Liver (tissue), 9 donors: ENCODE measurements around the gene IFRD2. TPM values are rescaled to one million over a fixed set of nuclear protein-coding genes. Genes with fewer than 3 reads are reported as not detected.
A peak's percentile ranks its signal among the peaks of the same experiment; 100 is the strongest.

ENCODE experiments used
- DNase-seq: peaks from one replicate; pipeline ENCODE4 v3.0.0-alpha.2; 2017; ENCODE audit warnings: low spot score
- H3K27ac ChIP-seq, 2 donors: one replicate each; pipeline ENCODE4 v1.7.0; 2013; ENCODE audit warnings: inconsistent platforms in 2 of 2, low read length in 2 of 2, control low read depth in 1 of 2, low read depth in 1 of 2, mild to moderate bottlenecking in 1 of 2
- H3K27me3 ChIP-seq, 4 donors: one replicate each; pipeline versions ENCODE4 v1.6.1 to v1.7.0; 2013; ENCODE audit warnings: low read length in 3 of 4, inconsistent platforms in 1 of 4, mild to moderate bottlenecking in 1 of 4, moderate library complexity in 1 of 4; ENCODE audit not compliant: control insufficient read depth in 4 of 4, insufficient read depth in 4 of 4
- H3K36me3 ChIP-seq, 4 donors: one replicate each; pipeline versions ENCODE4 v1.6.1 to v1.7.0; 2013; ENCODE audit warnings: low read length in 3 of 4, mild to moderate bottlenecking in 3 of 4, low read depth in 1 of 4, moderate library complexity in 1 of 4; ENCODE audit not compliant: control insufficient read depth in 4 of 4, insufficient read depth in 3 of 4
- H3K4me1 ChIP-seq, 4 donors: one replicate each; pipeline versions ENCODE4 v1.6.1 to v1.7.0; 2013; ENCODE audit warnings: low read length in 3 of 4, mild to moderate bottlenecking in 3 of 4, moderate library complexity in 1 of 4; ENCODE audit not compliant: control insufficient read depth in 4 of 4, insufficient read depth in 4 of 4
- H3K4me3 ChIP-seq, 3 donors: one replicate each; pipeline versions ENCODE4 v1.6.1 to v1.7.0; 2013; ENCODE audit warnings: low read length in 3 of 3, control low read depth in 1 of 3, low read depth in 1 of 3, mild to moderate bottlenecking in 1 of 3
- H3K9ac ChIP-seq, 2 donors: one replicate each; pipeline ENCODE4 v1.7.0; 2013; ENCODE audit warnings: low read length in 2 of 2, mild to moderate bottlenecking in 2 of 2, moderate library complexity in 2 of 2, control low read depth in 1 of 2, low read depth in 1 of 2
- H3K9me3 ChIP-seq, 4 donors: one replicate each; pipeline versions ENCODE4 v1.6.1 to v1.7.0; 2013; ENCODE audit warnings: low read length in 3 of 4; ENCODE audit not compliant: control insufficient read depth in 4 of 4
- ATF3 ChIP-seq: IDR thresholded peaks from 2 replicates; pipeline ENCODE4 v1.6.1; 2016; ENCODE audit warnings: antibody characterized with exemption
- CTCF ChIP-seq: fragments of 150-350 bp; IDR thresholded peaks from 2 replicates; pipeline ENCODE4 v1.5.1; 2017; ENCODE audit warnings: improper control_type of control experiment, low read depth, low read length; ENCODE audit not compliant: missing input control
- EGR1 ChIP-seq, 2 donors: IDR thresholded peaks; 2 replicates each; pipeline ENCODE4 v1.6.1; 2016 to 2018; ENCODE audit warnings: antibody characterized with exemption in 2 of 2, low read depth in 2 of 2
- FOXA1 ChIP-seq: IDR thresholded peaks from 2 replicates; pipeline ENCODE4 v1.6.1; 2016; ENCODE audit warnings: antibody characterized with exemption
- FOXA2 ChIP-seq: IDR thresholded peaks from 2 replicates; pipeline ENCODE4 v1.6.1; 2016; ENCODE audit warnings: antibody characterized with exemption
- GABPA ChIP-seq, 2 donors: IDR thresholded peaks in 1 of 2; conservative IDR thresholded peaks in 1 of 2; 2 replicates each; pipeline ENCODE4 v1.6.1; 2016; ENCODE audit warnings: antibody characterized with exemption in 2 of 2, mild to moderate bottlenecking in 1 of 2, moderate library complexity in 1 of 2
- HNF4A ChIP-seq, 2 donors: conservative IDR thresholded peaks; 2 replicates each; pipeline ENCODE4 v1.6.1; 2016; ENCODE audit warnings: antibody characterized with exemption in 2 of 2, mild to moderate bottlenecking in 2 of 2
- HNF4G ChIP-seq: IDR thresholded peaks from 2 replicates; pipeline ENCODE4 v1.6.1; 2016; ENCODE audit warnings: antibody characterized with exemption
- JUND ChIP-seq, 2 donors: IDR thresholded peaks; 2 replicates each; pipeline ENCODE4 v1.6.1; 2016; ENCODE audit warnings: antibody characterized with exemption in 2 of 2
- MAX ChIP-seq: IDR thresholded peaks from 2 replicates; pipeline ENCODE4 v1.6.1; 2016; ENCODE audit warnings: antibody characterized with exemption
- NR2F2 ChIP-seq: IDR thresholded peaks from 2 replicates; pipeline ENCODE4 v1.6.1; 2016; ENCODE audit warnings: antibody characterized with exemption
- RAD21 ChIP-seq, 2 donors: IDR thresholded peaks; 2 replicates each; pipeline ENCODE4 v1.6.1; 2016; ENCODE audit warnings: antibody characterized with exemption in 2 of 2, mild to moderate bottlenecking in 2 of 2
- REST ChIP-seq: IDR thresholded peaks from 2 replicates; pipeline ENCODE4 v1.6.1; 2016; ENCODE audit warnings: antibody characterized with exemption, mild to moderate bottlenecking
- RXRA ChIP-seq, 2 donors: IDR thresholded peaks; 2 replicates each; pipeline ENCODE4 v1.6.1; 2017 to 2018; ENCODE audit warnings: antibody characterized with exemption in 2 of 2, mild to moderate bottlenecking in 1 of 2
- SP1 ChIP-seq: IDR thresholded peaks from 2 replicates; pipeline ENCODE4 v1.6.1; 2018; ENCODE audit warnings: antibody characterized with exemption, mild to moderate bottlenecking
- TAF1 ChIP-seq: conservative IDR thresholded peaks from 2 replicates; pipeline ENCODE4 v1.6.1; 2016; ENCODE audit warnings: antibody characterized with exemption, mild to moderate bottlenecking
- YY1 ChIP-seq: IDR thresholded peaks from 2 replicates; pipeline ENCODE4 v1.6.1; 2016; ENCODE audit warnings: antibody characterized with exemption, mild to moderate bottlenecking
- ZBTB33 ChIP-seq: IDR thresholded peaks from 2 replicates; pipeline ENCODE4 v1.6.1; 2016; ENCODE audit warnings: antibody characterized with exemption
- WGBS: extraction: QIAGEN DNeasy Blood & Tissue Kit; methylation state at CpG from one replicate; pipeline ENCODE4 v1.1.7; 2013; 5-methylcytosine and 5-hydroxymethylcytosine counted together
- polyA plus RNA-seq, 2 donors: library from polyadenylated mRNA; stranded (reverse) in 1 of 2; unstranded in 1 of 2; fragments of 200-250 nt in 1 of 2; fragments of >200 nt in 1 of 2; fragmentation: Nextera tagmentation in 1 of 2; extraction: Ambion mirVana in 1 of 2; gene quantifications; one replicate each; pipeline versions ENCODE4 v1.2.1 to v1.2.3, GENCODE V29; 2013 to 2015
- total RNA-seq, 2 donors: library from RNA; depleted of rRNA; stranded (reverse); fragments of >200 nt; gene quantifications; one replicate each; pipeline ENCODE4 v1.2.3, GENCODE V29; 2014
- donor health status: healthy.
- donor health status: healthy.
- donor health status: healthy.
- donor health status: healthy.
- donor health status: healthy.

IFRD2 gene
- total and polyA plus RNA-seq, 4 donors = 55.7 to 91.2 (median 63.2) TPM

- Histone ChIP-seq H3K4me3 (no peak overlapping the region), H3K27me3 (peaks cover 0 to 2% (median 0%) of the 10 kb centered on the region in 4 donors)
These were observed 20.8 kb downstream of the IFRD2 start for GRCh38 chr3:50271314-50271936.

More at GRCh38 chr3:50271314-50271936, 20.8 kb downstream of the IFRD2 start:
- TF ChIP-seq HNF4G (no peak), REST (no peak), TAF1 (no peak), CTCF (no peak), SP1 (peak; percentile 29), RXRA (IDR thresholded peaks at IDR 0.05) (peak; percentile 44 to 52), YY1 (no peak), FOXA1 (no peak), NR2F2 (no peak), GABPA (IDR thresholded peaks at IDR 0.05 in 1 of 2, conservative IDR thresholded peaks at IDR 0.05 in 1 of 2) (no peak), ATF3 (no peak), EGR1 (IDR thresholded peaks at IDR 0.05; ENCODE audit: low read depth in 2 of 2) (no peak), RAD21 (IDR thresholded peaks at IDR 0.05) (no peak), ZBTB33 (no peak), FOXA2 (no peak), MAX (no peak), HNF4A (conservative IDR thresholded peaks at IDR 0.05) (peak; percentile 16 to 21), JUND (IDR thresholded peaks at IDR 0.05) (no peak)
- no peak for DNase-seq
- Histone ChIP-seq H3K4me1 (peaks cover 3 to 55% (median 24%) of the 10 kb centered on the region in 4 donors), H3K27ac (no peak overlapping the region), H3K9ac (no peak overlapping the region), H3K36me3 (no peaks in the 10 kb centered on the region), H3K9me3 (no peaks in the 10 kb centered on the region)
- WGBS = 59% methylated on average over 10 of the region's 10 CpGs
